Measurements from ENCODE around the gene ZBED4.

The ZBED4 gene

GRCh38 chr22:49934160-49934890, 80.7 kb downstream of the ZBED4 start:
- TF ChIP-seq, protein P1, sequence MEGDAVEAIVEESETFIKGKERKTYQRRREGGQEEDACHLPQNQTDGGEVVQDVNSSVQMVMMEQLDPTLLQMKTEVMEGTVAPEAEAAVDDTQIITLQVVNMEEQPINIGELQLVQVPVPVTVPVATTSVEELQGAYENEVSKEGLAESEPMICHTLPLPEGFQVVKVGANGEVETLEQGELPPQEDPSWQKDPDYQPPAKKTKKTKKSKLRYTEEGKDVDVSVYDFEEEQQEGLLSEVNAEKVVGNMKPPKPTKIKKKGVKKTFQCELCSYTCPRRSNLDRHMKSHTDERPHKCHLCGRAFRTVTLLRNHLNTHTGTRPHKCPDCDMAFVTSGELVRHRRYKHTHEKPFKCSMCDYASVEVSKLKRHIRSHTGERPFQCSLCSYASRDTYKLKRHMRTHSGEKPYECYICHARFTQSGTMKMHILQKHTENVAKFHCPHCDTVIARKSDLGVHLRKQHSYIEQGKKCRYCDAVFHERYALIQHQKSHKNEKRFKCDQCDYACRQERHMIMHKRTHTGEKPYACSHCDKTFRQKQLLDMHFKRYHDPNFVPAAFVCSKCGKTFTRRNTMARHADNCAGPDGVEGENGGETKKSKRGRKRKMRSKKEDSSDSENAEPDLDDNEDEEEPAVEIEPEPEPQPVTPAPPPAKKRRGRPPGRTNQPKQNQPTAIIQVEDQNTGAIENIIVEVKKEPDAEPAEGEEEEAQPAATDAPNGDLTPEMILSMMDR (IDR thresholded peaks at IDR 0.05): no peak

DNA sequence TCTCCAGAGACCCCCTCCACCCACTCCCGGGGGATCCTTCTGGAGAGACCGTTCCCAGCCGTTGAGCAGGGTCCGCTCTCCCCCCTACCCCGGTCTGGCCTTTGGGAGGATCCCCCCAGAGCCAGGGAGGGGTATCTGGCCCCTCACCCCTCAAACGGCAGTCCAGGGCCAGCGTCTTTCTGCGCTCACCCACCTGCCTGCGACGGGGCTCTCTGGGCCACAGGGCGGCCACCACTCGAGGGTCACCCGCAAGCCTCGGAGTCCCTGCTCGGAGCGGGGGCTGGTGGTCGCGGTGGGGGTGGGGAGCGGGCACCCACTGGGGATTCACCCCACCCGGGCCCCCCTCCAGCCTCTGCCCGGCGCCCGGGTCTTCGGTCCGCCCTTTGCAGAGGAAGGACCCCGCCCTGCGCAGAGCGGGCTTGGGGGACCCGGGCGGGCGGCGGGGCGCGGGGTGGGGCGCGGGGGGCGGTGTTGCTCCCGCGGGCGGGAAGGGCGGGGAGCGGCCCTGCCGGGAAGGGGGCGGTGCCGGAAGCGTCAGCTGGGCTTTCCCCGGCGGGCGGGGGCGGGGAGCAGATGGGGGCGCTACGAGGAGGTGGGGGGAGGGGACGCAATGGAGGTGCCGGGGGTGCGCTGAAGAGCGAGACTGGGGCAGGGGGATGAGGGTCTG, 81.4 kb downstream of the ZBED4 start:
- TF ChIP-seq, protein P1 (IDR thresholded peaks at IDR 0.05): no peak

- TF ChIP-seq, protein P1 (IDR thresholded peaks at IDR 0.05): no peak
These were observed 81.9 kb downstream of the ZBED4 start for GRCh38 chr22:49935561-49935960.

GRCh38 chr22:49936018-49936972, 82.7 kb downstream of the ZBED4 start:
- TF ChIP-seq, protein P1 (IDR thresholded peaks at IDR 0.05): no peak

GRCh38 chr22:49936973-49937757, 83.5 kb downstream of the ZBED4 start:
- TF ChIP-seq, protein P1 (IDR thresholded peaks at IDR 0.05): no peak

DNA sequence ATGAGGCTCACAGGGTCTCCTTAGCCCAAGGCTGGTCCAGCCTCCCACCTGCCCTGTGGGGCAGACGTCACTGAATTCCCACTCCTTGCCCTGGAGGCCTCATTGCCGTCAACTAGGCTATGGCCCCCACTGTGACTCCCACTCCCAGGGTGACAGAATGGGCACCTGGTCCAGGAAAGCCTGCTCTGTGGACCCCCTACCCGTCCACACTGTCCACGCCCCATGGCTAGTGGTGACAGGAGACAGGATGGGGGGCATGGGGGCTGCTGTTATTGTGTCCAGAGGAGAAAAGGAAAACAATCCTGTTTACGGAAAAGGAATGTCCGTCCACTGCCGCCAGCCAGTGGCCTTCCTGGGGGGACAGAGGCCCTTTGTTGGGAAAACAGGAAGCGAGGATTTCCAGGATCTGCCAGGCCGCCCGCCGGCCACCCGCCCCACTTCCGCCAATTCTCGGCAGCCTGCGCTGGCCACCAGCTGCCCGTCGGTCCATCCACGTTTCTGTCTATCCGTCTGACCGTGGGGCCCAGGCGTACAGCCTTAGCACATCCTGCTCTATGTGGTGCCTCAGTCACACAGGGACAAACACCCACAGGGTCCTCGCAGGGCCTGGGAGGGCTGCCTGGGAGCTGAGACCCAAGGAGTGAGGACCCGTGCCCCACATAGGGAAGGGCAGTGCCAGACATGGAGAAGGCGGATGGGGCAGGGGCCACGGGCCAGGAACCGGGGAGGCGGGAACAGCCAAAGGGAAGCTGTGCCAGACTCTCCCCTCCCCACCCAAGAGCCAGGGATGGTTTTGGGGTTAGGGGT, 84.3 kb downstream of the ZBED4 start:
- TF ChIP-seq, protein P1 (IDR thresholded peaks at IDR 0.05): no peak
